Neuronal stem cell (in vitro differentiated cells): ENCODE results near the gene FAH.

Source experiments
- DNase-seq: peaks from one replicate; pipeline ENCODE4 v3.0.0-alpha.2; 2013; ENCODE audit warnings: low spot score
- H2AFZ ChIP-seq: one replicate; pipeline ENCODE4 v1.6.1; 2013; ENCODE audit warnings: mild to moderate bottlenecking, low read length, inconsistent platforms
- H2AK5ac ChIP-seq: 2 replicates; pipeline ENCODE4 v1.6.1; 2013; ENCODE audit warnings: low read depth, mild to moderate bottlenecking, inconsistent platforms, low read length, moderate library complexity, mixed read lengths
- H2BK120ac ChIP-seq: 2 replicates; pipeline ENCODE4 v1.6.1; 2013; ENCODE audit warnings: low read depth, mild to moderate bottlenecking, inconsistent platforms, low read length, moderate library complexity, mixed read lengths
- H2BK12ac ChIP-seq: one replicate; pipeline ENCODE4 v1.6.1; 2013; ENCODE audit warnings: low read length, inconsistent platforms
- H2BK15ac ChIP-seq: 2 replicates; pipeline ENCODE4 v1.6.1; 2013; ENCODE audit warnings: mild to moderate bottlenecking, low read length, inconsistent platforms, mixed read lengths
- H2BK5ac ChIP-seq: one replicate; pipeline ENCODE4 v1.6.1; 2013; ENCODE audit warnings: inconsistent platforms, mild to moderate bottlenecking, low read length, moderate library complexity
- H3K14ac ChIP-seq: one replicate; pipeline ENCODE4 v1.6.1; 2013; ENCODE audit warnings: low read length, inconsistent platforms
- H3K18ac ChIP-seq: 2 replicates; pipeline ENCODE4 v1.6.1; 2013; ENCODE audit warnings: low read length, inconsistent platforms
- H3K23ac ChIP-seq: 2 replicates; pipeline ENCODE4 v1.6.1; 2013; ENCODE audit warnings: low read depth, mild to moderate bottlenecking, mixed read lengths, low read length, inconsistent platforms; ENCODE audit not compliant: poor library complexity
- H3K27ac ChIP-seq: replicated peaks from 3 replicates; pipeline ENCODE4 v1.5.1; 2013; ENCODE audit warnings: low read length, inconsistent platforms
- H3K27me3 ChIP-seq, 3 experiments: 2 replicates each; pipeline ENCODE4 v1.6.1; 2013; ENCODE audit warnings: low read length in 3 of 3, mild to moderate bottlenecking in 2 of 3, inconsistent platforms in 1 of 3, low read depth in 1 of 3, mixed read lengths in 1 of 3, moderate library complexity in 1 of 3; ENCODE audit not compliant: control insufficient read depth in 3 of 3, insufficient read depth in 3 of 3
- H3K36me3 ChIP-seq, 2 donors: replicated peaks in 1 of 2; 2 replicates each; pipeline ENCODE4 v1.6.1; 2013; ENCODE audit warnings: low read length in 2 of 2; ENCODE audit not compliant: control insufficient read depth in 2 of 2, insufficient read depth in 2 of 2
- H3K4ac ChIP-seq: 2 replicates; pipeline ENCODE4 v1.6.1; 2013; ENCODE audit warnings: inconsistent platforms, mild to moderate bottlenecking, low read length, moderate library complexity
- H3K4me1 ChIP-seq, 2 donors: 1 replicate in 1 of 2; 2 replicates in 1 of 2; pipeline ENCODE4 v1.6.1; 2013; ENCODE audit warnings: low read length in 2 of 2, low read depth in 1 of 2; ENCODE audit not compliant: control insufficient read depth in 2 of 2, insufficient read depth in 1 of 2
- H3K4me2 ChIP-seq: one replicate; pipeline ENCODE4 v1.6.1; 2013; ENCODE audit warnings: mild to moderate bottlenecking, low read length, inconsistent platforms; ENCODE audit not compliant: insufficient read depth, poor library complexity, severe bottlenecking
- H3K4me3 ChIP-seq, 2 donors: 2 replicates each; pipeline ENCODE4 v1.5.1; 2013; ENCODE audit warnings: low read length in 2 of 2, mild to moderate bottlenecking in 2 of 2, inconsistent platforms in 1 of 2, moderate library complexity in 1 of 2
- H3K79me1 ChIP-seq: one replicate; pipeline ENCODE4 v1.6.1; 2013; ENCODE audit warnings: low read depth, mild to moderate bottlenecking, inconsistent platforms, low read length, moderate library complexity
- H3K9ac ChIP-seq: one replicate; pipeline ENCODE4 v1.6.1; 2013; ENCODE audit warnings: mild to moderate bottlenecking, low read depth, low read length, inconsistent platforms; ENCODE audit not compliant: poor library complexity
- H3K9me3 ChIP-seq, 2 donors: replicated peaks in 1 of 2; 2 replicates each; pipeline versions ENCODE3 to v1.6.1; 2013; ENCODE audit warnings: low read length in 2 of 2, mild to moderate bottlenecking in 2 of 2, inconsistent platforms in 1 of 2, low read depth in 1 of 2, mixed read lengths in 1 of 2, moderate library complexity in 1 of 2; ENCODE audit not compliant: control insufficient read depth in 2 of 2, insufficient read depth in 1 of 2
- H4K8ac ChIP-seq: one replicate; pipeline ENCODE4 v1.6.1; 2013; ENCODE audit warnings: low read depth, mild to moderate bottlenecking, inconsistent platforms, low read length, moderate library complexity
- H4K91ac ChIP-seq: one replicate; pipeline ENCODE4 v1.6.1; 2013; ENCODE audit warnings: low read length, low read depth, mild to moderate bottlenecking, inconsistent platforms; ENCODE audit not compliant: poor library complexity
- WGBS, 2 donors: extraction: QIAGEN DNeasy Blood & Tissue Kit; methylation state at CpG; one replicate each; pipeline ENCODE4 v1.1.7; 2013; ENCODE audit warnings: missing lambda C conversion rate in 2 of 2, mixed read lengths in 1 of 2; ENCODE audit not compliant: insufficient read length in 2 of 2, insufficient replicate concordance in 1 of 2; ENCODE audit errors: extremely low coverage in 2 of 2; 5-methylcytosine and 5-hydroxymethylcytosine counted together

Gene FAH

GRCh38 chr15:80180986-80181385 is 28.2 kb downstream of the FAH start:
- no peak overlapping the region for H3K4me3 ChIP-seq
- H2AFZ ChIP-seq, result no peak overlapping the region
- H2BK12ac ChIP-seq, result no peak overlapping the region
- no peak for DNase-seq
- H3K79me1 ChIP-seq, result no peaks in the 10 kb centered on the region
- no peaks in the 10 kb centered on the region for H3K27me3 ChIP-seq
- H3K4ac ChIP-seq, result no peak overlapping the region
- peaks cover 2 to 3% of the 10 kb centered on the region in 2 donors for H3K9me3 ChIP-seq
- no peak overlapping the region for H3K14ac ChIP-seq
- no peak overlapping the region for H2BK120ac ChIP-seq
- no peak overlapping the region for H3K9ac ChIP-seq
- no peak overlapping the region for H3K27ac ChIP-seq
- peaks cover 2 to 3% of the 10 kb centered on the region in 2 donors for H3K4me1 ChIP-seq
- H3K36me3 ChIP-seq, result peaks cover 2 to 14% of the 10 kb centered on the region in 2 donors
- H4K91ac ChIP-seq, result no peak overlapping the region
- no peak overlapping the region for H3K23ac ChIP-seq
- WGBS, 2 donors, result no CpG with 5 or more reads among the region's 10 CpGs
- H3K4me2 ChIP-seq, result no peak overlapping the region
- H4K8ac ChIP-seq, result no peak overlapping the region
- no peak overlapping the region for H3K18ac ChIP-seq
- H2BK5ac ChIP-seq, result no peak overlapping the region
- H2BK15ac ChIP-seq, result no peak overlapping the region
- no peak overlapping the region for H2AK5ac ChIP-seq

DNA sequence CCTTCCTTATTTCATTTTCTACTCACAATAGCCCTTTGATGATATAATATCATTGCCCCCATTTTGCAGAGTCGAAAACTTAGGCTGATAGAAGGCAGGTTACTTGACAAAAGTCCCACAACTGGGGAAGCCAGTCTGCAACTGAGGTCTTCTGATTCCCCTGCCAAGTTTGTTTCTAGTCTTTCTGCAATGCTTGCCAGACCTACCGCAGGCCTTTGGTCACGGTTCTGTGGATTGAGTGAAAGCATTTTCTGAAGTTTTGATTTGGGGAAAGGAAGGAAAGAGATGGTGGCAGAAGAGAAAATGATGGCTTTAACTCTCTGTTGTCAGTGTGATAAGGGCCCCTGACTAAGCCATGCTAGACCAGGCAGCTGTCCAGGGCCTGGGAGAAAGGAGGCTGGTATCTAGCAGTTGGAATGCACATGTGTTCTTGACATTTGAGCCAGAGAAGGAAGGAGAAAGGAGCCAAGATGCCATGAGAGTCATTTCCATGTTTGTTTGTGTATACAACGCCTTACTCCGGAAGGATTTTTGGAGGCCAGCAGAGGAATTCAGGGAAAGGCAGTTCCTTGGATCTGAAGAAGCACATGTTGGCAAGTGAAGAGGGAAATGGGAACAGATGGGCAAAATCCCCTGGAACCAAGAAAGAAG is 29.9 kb downstream of the FAH start:
- Histone ChIP-seq H2BK5ac (no peak overlapping the region), H3K27ac (no peak overlapping the region), H3K9ac (no peak overlapping the region), H3K4me3 (no peak overlapping the region), H3K4me2 (no peak overlapping the region), H4K91ac (no peak overlapping the region), H2AFZ (no peak overlapping the region), H3K36me3 (peaks cover 5 to 25% of the 10 kb centered on the region in 2 donors), H3K18ac (no peak overlapping the region), H2BK120ac (no peak overlapping the region), H3K4ac (no peak overlapping the region), H3K4me1 (peaks cover 2 to 3% of the 10 kb centered on the region in 2 donors), H2BK12ac (no peak overlapping the region), H4K8ac (no peak overlapping the region), H3K14ac (no peak overlapping the region), H3K27me3 (no peaks in the 10 kb centered on the region), H2AK5ac (no peak overlapping the region), H3K9me3 (peaks cover 3 to 4% of the 10 kb centered on the region in 2 donors), H3K79me1 (no peaks in the 10 kb centered on the region), H2BK15ac (no peak overlapping the region), H3K23ac (no peak overlapping the region)
- WGBS, 2 donors, result no CpG with 5 or more reads among the region's 5 CpGs
- no peak for DNase-seq

DNA sequence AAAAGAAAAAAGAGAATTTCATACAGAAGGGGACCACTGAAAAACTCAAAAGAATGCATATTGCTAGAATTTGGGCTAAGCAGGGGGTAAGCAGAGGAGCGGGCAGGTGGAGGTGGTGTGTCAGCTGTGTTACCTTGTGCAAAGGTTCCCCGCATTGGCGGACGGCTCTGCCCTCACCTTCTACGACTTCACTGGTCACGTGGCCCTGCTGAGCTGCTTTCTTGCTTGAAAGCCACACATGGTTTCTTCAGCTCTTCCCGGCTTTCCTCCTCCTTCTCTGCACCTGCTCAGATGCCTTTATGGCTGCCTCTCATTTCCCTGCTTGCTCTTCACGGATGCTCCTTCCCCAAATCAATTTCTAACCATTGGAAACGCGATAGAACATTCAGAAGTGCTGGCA is 30.5 kb downstream of the FAH start:
- Histone ChIP-seq H2AFZ (no peak overlapping the region), H3K18ac (no peak overlapping the region), H3K4me1 (peaks cover 3 to 5% of the 10 kb centered on the region in 2 donors), H3K14ac (no peak overlapping the region), H3K4ac (no peak overlapping the region), H2BK12ac (no peak overlapping the region), H3K23ac (no peak overlapping the region), H3K27ac (no peak overlapping the region), H3K9ac (no peak overlapping the region), H2AK5ac (no peak overlapping the region), H2BK15ac (no peak overlapping the region), H2BK5ac (no peak overlapping the region), H2BK120ac (no peak overlapping the region), H3K4me3 (no peak overlapping the region), H4K8ac (no peak overlapping the region), H3K9me3 (peaks cover 3 to 4% of the 10 kb centered on the region in 2 donors), H3K27me3 (no peaks in the 10 kb centered on the region), H3K36me3 (peaks cover 5 to 25% of the 10 kb centered on the region in 2 donors), H3K79me1 (no peaks in the 10 kb centered on the region), H3K4me2 (no peak overlapping the region), H4K91ac (no peak overlapping the region)
- WGBS, 2 donors, result no CpG with 5 or more reads among the region's 10 CpGs
- no peak for DNase-seq

GRCh38 chr15:80183886-80184285 is 31.1 kb downstream of the FAH start:
- no peak overlapping the region for H3K4me2 ChIP-seq
- H3K36me3 ChIP-seq, result peaks cover 5 to 25% of the 10 kb centered on the region in 2 donors
- H2BK5ac ChIP-seq, result no peak overlapping the region
- peaks cover 3 to 4% of the 10 kb centered on the region in 2 donors for H3K9me3 ChIP-seq
- no peak overlapping the region for H2AFZ ChIP-seq
- peaks cover 5 to 9% of the 10 kb centered on the region in 2 donors for H3K4me1 ChIP-seq
- H2BK120ac ChIP-seq, result no peak overlapping the region
- no peak for DNase-seq
- H3K18ac ChIP-seq, result no peak overlapping the region
- no peak overlapping the region for H3K27ac ChIP-seq
- no peak overlapping the region for H2AK5ac ChIP-seq
- H2BK12ac ChIP-seq, result no peak overlapping the region
- no peak overlapping the region for H3K4me3 ChIP-seq
- no peak overlapping the region for H3K14ac ChIP-seq
- no peak overlapping the region for H3K4ac ChIP-seq
- H2BK15ac ChIP-seq, result no peak overlapping the region
- no peak overlapping the region for H3K9ac ChIP-seq
- H4K8ac ChIP-seq, result no peak overlapping the region
- no CpG with 5 or more reads among the region's 6 CpGs for WGBS, 2 donors
- H3K23ac ChIP-seq, result no peak overlapping the region
- H3K27me3 ChIP-seq, result no peaks in the 10 kb centered on the region
- no peaks in the 10 kb centered on the region for H3K79me1 ChIP-seq
- H4K91ac ChIP-seq, result no peak overlapping the region
